ENCODE data around the gene SPATA24.
"Not testable (repeated sequence)": the region's sequence is repeated elsewhere in the genome, so short reads cannot be mapped to it uniquely, and the experiment has no call there.

Gene SPATA24, protein sequence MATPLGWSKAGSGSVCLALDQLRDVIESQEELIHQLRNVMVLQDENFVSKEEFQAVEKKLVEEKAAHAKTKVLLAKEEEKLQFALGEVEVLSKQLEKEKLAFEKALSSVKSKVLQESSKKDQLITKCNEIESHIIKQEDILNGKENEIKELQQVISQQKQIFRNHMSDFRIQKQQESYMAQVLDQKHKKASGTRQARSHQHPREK

DNA sequence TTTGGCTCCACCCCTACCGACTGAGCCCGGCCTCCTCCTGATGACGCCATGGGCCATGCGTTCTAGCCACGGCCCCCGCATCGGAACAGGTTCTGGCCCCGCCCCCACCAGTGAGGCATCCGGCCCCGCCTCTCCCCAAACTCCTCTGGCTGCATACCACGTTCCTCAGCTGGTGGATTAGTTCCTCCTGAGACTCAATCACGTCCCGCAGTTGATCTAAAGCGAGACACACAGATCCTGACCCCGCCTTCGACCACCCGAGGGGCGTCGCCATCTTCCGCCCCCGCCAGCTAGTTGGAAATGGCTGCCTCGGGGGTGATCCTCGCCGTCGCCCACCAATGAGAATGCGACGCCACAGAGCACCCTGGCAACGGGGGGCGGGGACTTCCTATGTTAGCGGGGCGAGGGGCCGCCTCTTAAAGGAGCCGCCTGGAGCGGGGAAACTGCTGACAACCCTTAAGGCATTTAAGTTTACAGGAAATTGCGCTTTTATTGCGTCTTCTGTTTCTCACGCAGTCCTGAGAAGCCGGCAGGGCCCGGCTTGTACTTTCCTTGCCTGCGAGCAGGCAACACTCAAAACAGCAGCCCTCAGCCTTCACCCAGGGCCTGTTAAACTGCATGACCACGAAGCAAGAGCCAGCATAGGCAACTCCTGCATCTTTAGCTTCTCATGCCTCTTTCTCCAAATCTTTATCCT lies at the start of gene SPATA24:
SPATA24 (minus strand) TSS at position 303 of the 697 bp plus-strand sequence; CDS start at position 274, 29 bp downstream.
- H3K36me3 ChIP-seq (ENCODE audit: control insufficient read depth in 2 of 2, insufficient read depth in 2 of 2, low read length in 2 of 2): peaks cover 0 to 2% of the 10 kb centered on the region in 2 donors
- H3K27ac ChIP-seq (ENCODE audit: low read depth in 2 of 2, low read length in 2 of 2): peak within 1 kb of the TSS; percentile 93 to 95
- peaks cover 13 to 15% of the 10 kb centered on the region in 2 donors for H3K4me1 ChIP-seq (ENCODE audit: control insufficient read depth in 2 of 2, insufficient read depth in 2 of 2, low read length in 2 of 2)
- H3K27me3 ChIP-seq (ENCODE audit: control insufficient read depth in 2 of 2, insufficient read depth in 2 of 2, low read length in 2 of 2): no peaks in the 10 kb centered on the region
- H3K9ac ChIP-seq (ENCODE audit: low read depth in 1 of 2, low read length in 2 of 2): peak within 1 kb of the TSS; percentile 72 to 84
- H3K4me3 ChIP-seq (ENCODE audit: low read length in 2 of 2): peak within 1 kb of the TSS; percentile 77 to 88
- no peaks in the 10 kb centered on the region for H3K9me3 ChIP-seq (ENCODE audit: control insufficient read depth in 2 of 2, low read length in 2 of 2)

DNA sequence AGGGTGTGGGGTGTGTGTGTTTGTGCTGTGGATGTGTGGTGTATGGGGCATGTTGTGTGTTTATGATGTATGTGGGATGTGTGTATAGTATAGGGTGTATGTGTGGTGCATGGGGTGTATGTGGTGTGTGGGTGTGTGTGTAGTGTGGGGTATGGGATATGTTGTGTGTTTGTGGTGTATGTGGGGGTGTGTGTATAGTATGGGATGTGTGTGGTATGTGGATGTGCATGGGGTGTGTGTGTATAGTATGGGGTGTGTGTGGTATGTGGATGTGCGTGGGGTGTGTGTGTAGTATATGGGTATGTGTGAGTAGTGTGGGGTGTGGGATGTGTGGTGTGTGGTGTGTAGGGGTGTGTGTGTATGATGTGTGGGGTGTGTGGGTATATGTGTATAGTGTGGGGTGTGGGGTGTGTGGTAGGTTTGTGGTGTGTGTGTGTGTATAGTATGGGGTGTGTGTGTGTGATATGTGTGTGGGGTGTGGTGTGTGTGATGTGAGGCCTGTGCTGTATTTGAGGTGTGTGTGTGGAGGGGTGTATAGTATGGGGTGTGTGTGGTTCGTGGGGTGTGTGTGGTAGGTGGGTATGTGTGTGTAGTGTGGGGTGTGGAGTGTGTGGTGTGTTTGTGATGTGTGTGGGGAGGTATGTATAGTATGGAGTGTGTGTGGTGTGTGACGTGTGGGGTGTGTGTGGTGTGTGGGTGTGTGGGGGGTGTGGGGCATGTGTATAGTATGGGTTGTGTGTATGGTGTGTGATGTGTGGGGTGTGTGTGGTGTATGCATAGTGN lies 48.2 kb upstream of the SPATA24 start:
- no peaks in the 10 kb centered on the region for H3K27me3 ChIP-seq (ENCODE audit: control insufficient read depth in 2 of 2, insufficient read depth in 2 of 2, low read length in 2 of 2)
- no peak overlapping the region for H3K27ac ChIP-seq (ENCODE audit: low read depth in 2 of 2, low read length in 2 of 2)
- no peaks in the 10 kb centered on the region for H3K4me1 ChIP-seq (ENCODE audit: control insufficient read depth in 2 of 2, insufficient read depth in 2 of 2, low read length in 2 of 2)
- H3K9me3 ChIP-seq (ENCODE audit: control insufficient read depth in 2 of 2, low read length in 2 of 2): no peaks in the 10 kb centered on the region
- no peak overlapping the region for H3K9ac ChIP-seq (ENCODE audit: low read depth in 1 of 2, low read length in 2 of 2)
- no peaks in the 10 kb centered on the region for H3K36me3 ChIP-seq (ENCODE audit: control insufficient read depth in 2 of 2, insufficient read depth in 2 of 2, low read length in 2 of 2)
- H3K4me3 ChIP-seq (ENCODE audit: low read length in 2 of 2): no peak overlapping the region

DNA sequence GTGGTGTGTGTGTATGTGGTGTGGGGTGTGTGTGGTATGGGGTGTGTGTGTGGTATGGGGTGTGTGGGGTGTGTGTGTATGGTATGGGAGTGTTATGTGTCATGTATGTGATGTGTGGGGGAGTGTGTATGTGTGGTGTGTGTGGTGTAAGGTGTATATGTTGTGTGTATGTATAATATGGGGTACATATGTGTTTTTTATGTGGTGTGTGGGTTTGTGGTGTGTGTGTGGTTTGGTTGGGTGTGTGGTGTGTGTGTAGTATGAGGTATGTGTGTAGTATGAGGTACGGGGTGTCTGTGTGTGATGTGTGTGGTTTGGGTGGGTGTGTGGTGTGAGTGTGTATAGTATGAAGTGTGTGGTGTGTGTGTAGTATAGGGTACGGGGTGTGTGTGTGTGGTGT lies 47.3 kb upstream of the SPATA24 start:
- Histone ChIP-seq H3K9ac (ENCODE audit: low read depth in 1 of 2, low read length in 2 of 2) (no peak overlapping the region), H3K9me3 (ENCODE audit: control insufficient read depth in 2 of 2, low read length in 2 of 2) (no peaks in the 10 kb centered on the region), H3K4me1 (ENCODE audit: control insufficient read depth in 2 of 2, insufficient read depth in 2 of 2, low read length in 2 of 2) (no peaks in the 10 kb centered on the region), H3K27me3 (ENCODE audit: control insufficient read depth in 2 of 2, insufficient read depth in 2 of 2, low read length in 2 of 2) (no peaks in the 10 kb centered on the region), H3K4me3 (ENCODE audit: low read length in 2 of 2) (no peak overlapping the region), H3K36me3 (ENCODE audit: control insufficient read depth in 2 of 2, insufficient read depth in 2 of 2, low read length in 2 of 2) (no peaks in the 10 kb centered on the region), H3K27ac (ENCODE audit: low read depth in 2 of 2, low read length in 2 of 2) (no peak overlapping the region)

GRCh38 chr5:139446956-139447779 lies 43.3 kb upstream of the SPATA24 start:
- H3K27ac ChIP-seq (ENCODE audit: low read depth in 2 of 2, low read length in 2 of 2): no peak overlapping the region
- no peak overlapping the region for H3K9ac ChIP-seq (ENCODE audit: low read depth in 1 of 2, low read length in 2 of 2)
- H3K27me3 ChIP-seq (ENCODE audit: control insufficient read depth in 2 of 2, insufficient read depth in 2 of 2, low read length in 2 of 2): no peaks in the 10 kb centered on the region
- H3K36me3 ChIP-seq (ENCODE audit: control insufficient read depth in 2 of 2, insufficient read depth in 2 of 2, low read length in 2 of 2): no peaks in the 10 kb centered on the region
- H3K4me3 ChIP-seq (ENCODE audit: low read length in 2 of 2): no peak overlapping the region
- H3K4me1 ChIP-seq (ENCODE audit: control insufficient read depth in 2 of 2, insufficient read depth in 2 of 2, low read length in 2 of 2): no peaks in the 10 kb centered on the region
- no peaks in the 10 kb centered on the region for H3K9me3 ChIP-seq (ENCODE audit: control insufficient read depth in 2 of 2, low read length in 2 of 2)

DNA sequence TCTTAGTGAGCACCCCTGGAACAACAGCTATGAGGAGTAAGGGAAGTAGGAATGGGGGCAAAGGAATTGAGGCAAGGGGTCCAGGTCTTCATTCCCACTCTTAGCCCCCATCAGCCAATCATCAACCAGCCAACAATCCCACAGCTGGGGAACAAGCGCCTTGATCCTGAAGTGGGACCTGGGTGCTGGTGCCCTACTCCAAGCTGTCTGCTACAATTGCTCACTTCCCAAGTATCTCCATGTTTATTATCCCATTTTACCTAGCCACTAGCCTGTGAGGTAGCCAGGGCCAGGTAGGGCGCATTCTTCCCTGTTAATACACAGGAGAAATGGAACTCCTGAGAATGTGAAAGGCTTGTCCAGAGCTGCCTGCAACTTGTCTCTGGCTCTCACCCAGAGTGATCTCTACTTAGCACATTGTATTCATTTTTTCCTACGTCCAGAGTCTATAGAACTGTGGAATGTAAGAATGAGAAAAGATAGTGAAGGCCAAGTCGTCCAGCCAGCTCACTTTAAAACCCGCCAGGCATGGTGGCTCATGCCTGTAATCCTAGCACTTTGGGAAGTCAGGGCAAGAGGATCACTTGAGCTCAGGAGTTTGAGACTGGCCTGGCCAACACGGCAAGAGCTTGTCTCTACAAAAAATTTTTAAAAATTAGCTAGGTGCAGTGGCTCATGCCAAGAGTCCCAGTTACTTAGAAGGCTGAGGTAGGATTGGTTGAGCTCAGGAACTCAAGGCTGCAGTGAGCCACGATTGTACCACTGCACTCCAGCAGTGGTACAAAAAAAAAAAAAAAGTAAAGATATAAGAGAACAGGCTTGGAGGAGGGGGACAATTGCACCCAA lies 41.7 kb upstream of the SPATA24 start:
- Histone ChIP-seq H3K4me3 (ENCODE audit: low read length in 2 of 2) (no peak overlapping the region), H3K27ac (ENCODE audit: low read depth in 2 of 2, low read length in 2 of 2) (no peak overlapping the region), H3K36me3 (ENCODE audit: control insufficient read depth in 2 of 2, insufficient read depth in 2 of 2, low read length in 2 of 2) (no peaks in the 10 kb centered on the region), H3K27me3 (ENCODE audit: control insufficient read depth in 2 of 2, insufficient read depth in 2 of 2, low read length in 2 of 2) (no peaks in the 10 kb centered on the region), H3K9ac (ENCODE audit: low read depth in 1 of 2, low read length in 2 of 2) (no peak overlapping the region), H3K9me3 (ENCODE audit: control insufficient read depth in 2 of 2, low read length in 2 of 2) (no peaks in the 10 kb centered on the region), H3K4me1 (ENCODE audit: control insufficient read depth in 2 of 2, insufficient read depth in 2 of 2, low read length in 2 of 2) (no peaks in the 10 kb centered on the region)

DNA sequence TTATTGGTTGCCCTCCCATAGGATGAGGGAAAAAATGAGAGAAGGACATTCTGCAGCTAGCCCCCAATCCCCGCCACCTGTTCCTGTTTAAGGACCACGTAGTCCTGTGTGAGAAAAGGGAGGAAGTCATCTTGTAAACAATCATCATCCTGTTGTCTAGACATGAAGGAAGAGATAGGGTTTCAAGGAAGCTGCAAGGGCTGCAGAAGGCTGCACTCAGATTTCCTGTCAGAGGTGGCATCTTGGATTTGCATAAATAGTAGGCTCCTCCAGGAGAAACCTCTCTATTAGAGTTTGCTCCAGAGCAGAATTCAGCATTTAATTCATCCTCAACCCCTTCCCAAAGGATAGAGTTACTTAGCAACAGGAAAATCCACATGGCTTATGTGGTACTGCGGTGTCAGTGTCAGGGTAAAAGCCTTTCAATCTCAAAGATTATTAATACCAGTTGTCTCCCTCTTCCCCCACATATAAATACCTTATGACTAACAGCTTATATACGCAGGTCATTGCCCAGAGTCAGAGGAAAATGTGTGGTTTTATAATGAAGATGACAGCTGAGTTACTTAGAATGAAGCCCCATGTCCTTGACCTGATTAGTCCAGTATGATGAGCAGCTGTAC lies 40.1 kb upstream of the SPATA24 start:
- Histone ChIP-seq H3K27me3 (ENCODE audit: control insufficient read depth in 2 of 2, insufficient read depth in 2 of 2, low read length in 2 of 2) (no peaks in the 10 kb centered on the region), H3K27ac (ENCODE audit: low read depth in 2 of 2, low read length in 2 of 2) (no peak overlapping the region), H3K36me3 (ENCODE audit: control insufficient read depth in 2 of 2, insufficient read depth in 2 of 2, low read length in 2 of 2) (no peaks in the 10 kb centered on the region), H3K4me3 (ENCODE audit: low read length in 2 of 2) (no peak overlapping the region), H3K9me3 (ENCODE audit: control insufficient read depth in 2 of 2, low read length in 2 of 2) (no peaks in the 10 kb centered on the region), H3K9ac (ENCODE audit: low read depth in 1 of 2, low read length in 2 of 2) (no peak overlapping the region), H3K4me1 (ENCODE audit: control insufficient read depth in 2 of 2, insufficient read depth in 2 of 2, low read length in 2 of 2) (peaks cover 0 to 5% of the 10 kb centered on the region in 2 donors)

- not testable (repeated sequence) for H3K9ac ChIP-seq (ENCODE audit: low read depth in 1 of 2, low read length in 2 of 2); H3K27me3 ChIP-seq (ENCODE audit: control insufficient read depth in 2 of 2, insufficient read depth in 2 of 2, low read length in 2 of 2); H3K27ac ChIP-seq (ENCODE audit: low read depth in 2 of 2, low read length in 2 of 2); H3K9me3 ChIP-seq (ENCODE audit: control insufficient read depth in 2 of 2, low read length in 2 of 2); H3K4me3 ChIP-seq (ENCODE audit: low read length in 2 of 2); H3K36me3 ChIP-seq (ENCODE audit: control insufficient read depth in 2 of 2, insufficient read depth in 2 of 2, low read length in 2 of 2); H3K4me1 ChIP-seq (ENCODE audit: control insufficient read depth in 2 of 2, insufficient read depth in 2 of 2, low read length in 2 of 2)
Measured at GRCh38 chr5:139440416-139440815, 36.5 kb upstream of the SPATA24 start.

- Histone ChIP-seq H3K9ac (ENCODE audit: low read depth in 1 of 2, low read length in 2 of 2) (peak within 1 kb of the TSS; percentile 91 to 96), H3K4me3 (ENCODE audit: low read length in 2 of 2) (peak within 1 kb of the TSS; percentile 84 to 92), H3K36me3 (ENCODE audit: control insufficient read depth in 2 of 2, insufficient read depth in 2 of 2, low read length in 2 of 2) (no peaks in the 10 kb centered on the region), H3K27ac (ENCODE audit: low read depth in 2 of 2, low read length in 2 of 2) (peak within 1 kb of the TSS; percentile 93 to 96), H3K9me3 (ENCODE audit: control insufficient read depth in 2 of 2, low read length in 2 of 2) (no peaks in the 10 kb centered on the region), H3K27me3 (ENCODE audit: control insufficient read depth in 2 of 2, insufficient read depth in 2 of 2, low read length in 2 of 2) (no peaks in the 10 kb centered on the region), H3K4me1 (ENCODE audit: control insufficient read depth in 2 of 2, insufficient read depth in 2 of 2, low read length in 2 of 2) (peaks cover 4 to 5% of the 10 kb centered on the region in 2 donors)
Measured at GRCh38 chr5:139439013-139439903, 35.4 kb upstream of the SPATA24 start, which contains the start of gene DNAJC18. Gene DNAJC18 (minus strand): TSS chr5:139439525. CDS start chr5:139439445, 80 bp downstream.

All from mucosa of rectum (tissue), 2 donors.